Astrocyte (in vitro differentiated cells and primary cell): ENCODE results near the gene WNT9A. TPM values are rescaled to one million over a fixed set of nuclear protein-coding genes. Genes with fewer than 3 reads are reported as not detected.

Experiments used
- DNase-seq: peaks from one replicate; pipeline ENCODE4 v3.0.0-alpha.2; 2010; ENCODE audit warnings: low read depth
- FAIRE-seq: peaks from 2 replicates; lab custom pipeline; 2011; peaks lifted over from hg19 to GRCh38; lab: Jason Lieb, UNC
- H2AFZ ChIP-seq: 2 replicates; pipeline ENCODE4 v1.6.0; 2012; ENCODE audit warnings: low read depth, low read length, inconsistent platforms
- H3K27ac ChIP-seq: 2 replicates; pipeline ENCODE4 v1.5.1; 2011; ENCODE audit warnings: low read depth, low read length, inconsistent platforms
- H3K27me3 ChIP-seq: 2 replicates; pipeline ENCODE4 v1.6.0; 2011; ENCODE audit warnings: low read length, inconsistent platforms; ENCODE audit not compliant: insufficient read depth
- H3K36me3 ChIP-seq: 2 replicates; pipeline ENCODE4 v1.5.1; 2011; ENCODE audit warnings: low read length, inconsistent platforms; ENCODE audit not compliant: insufficient read depth
- H3K4me1 ChIP-seq: 2 replicates; pipeline ENCODE4 v1.5.1; 2011; ENCODE audit warnings: low read length, inconsistent platforms; ENCODE audit not compliant: insufficient read depth
- H3K4me2 ChIP-seq: 2 replicates; pipeline ENCODE4 v1.6.0; 2012; ENCODE audit warnings: low read length, inconsistent platforms
- H3K4me3 ChIP-seq: 2 replicates; pipeline ENCODE4 v1.5.1; 2011; ENCODE audit warnings: low read depth, mild to moderate bottlenecking, low read length, inconsistent platforms; ENCODE audit not compliant: insufficient read depth
- H3K79me2 ChIP-seq: 2 replicates; pipeline ENCODE4 v1.6.0; 2012; ENCODE audit warnings: mild to moderate bottlenecking, low read length, inconsistent platforms; ENCODE audit not compliant: insufficient read depth
- H3K9ac ChIP-seq: 2 replicates; pipeline ENCODE4 v1.6.0; 2012; ENCODE audit warnings: mild to moderate bottlenecking, low read length, inconsistent platforms
- H3K9me3 ChIP-seq: 2 replicates; pipeline ENCODE4 v1.5.1; 2012; ENCODE audit warnings: low read depth, mild to moderate bottlenecking, low read length, inconsistent platforms; ENCODE audit not compliant: insufficient read depth
- H4K20me1 ChIP-seq: 2 replicates; pipeline ENCODE4 v1.6.0; 2012; ENCODE audit warnings: low read length, inconsistent platforms; ENCODE audit not compliant: insufficient read depth
- H3K27ac Mint-ChIP-seq: one replicate; pipeline ENCODE4 v1.8.0; 2021; ENCODE audit warnings: mild to moderate bottlenecking, mixed read lengths; ENCODE audit not compliant: unreplicated experiment
- H3K27me3 Mint-ChIP-seq: one replicate; pipeline ENCODE4 v1.8.0; 2021; ENCODE audit warnings: low read depth, mixed read lengths; ENCODE audit not compliant: unreplicated experiment
- H3K36me3 Mint-ChIP-seq: one replicate; pipeline ENCODE4 v1.8.0; 2021; ENCODE audit warnings: low read depth, mixed read lengths; ENCODE audit not compliant: unreplicated experiment
- H3K4me1 Mint-ChIP-seq: one replicate; pipeline ENCODE4 v1.8.0; 2021; ENCODE audit warnings: low read depth, mixed read lengths; ENCODE audit not compliant: unreplicated experiment
- H3K4me3 Mint-ChIP-seq: one replicate; pipeline ENCODE4 v1.8.0; 2021; ENCODE audit warnings: mild to moderate bottlenecking, moderate library complexity, mixed read lengths; ENCODE audit not compliant: unreplicated experiment
- H3K9me3 Mint-ChIP-seq: one replicate; pipeline ENCODE4 v1.8.0; 2021; ENCODE audit warnings: mild to moderate bottlenecking, mixed read lengths; ENCODE audit not compliant: unreplicated experiment
- CTCF ChIP-seq: IDR thresholded peaks from 2 replicates; pipeline ENCODE4 v1.5.1; 2011; ENCODE audit warnings: low read depth, mild to moderate bottlenecking, inconsistent platforms, low read length, moderate library complexity; ENCODE audit not compliant: insufficient read depth
- EZH2 ChIP-seq: IDR thresholded peaks from 2 replicates; pipeline ENCODE4 v1.6.1; 2012; ENCODE audit warnings: mild to moderate bottlenecking, low read length, inconsistent platforms; ENCODE audit not compliant: insufficient read depth
- total RNA-seq: library from RNA; stranded (reverse); gene quantifications from 2 replicates; pipeline ENCODE4 v1.2.1, GENCODE V29; 2021

The WNT9A gene
- total RNA-seq, 1 donor from 2014 or later = 4.1 TPM

GRCh38 chr1:227893949-227894721 is 53.6 kb downstream of the WNT9A start:
- no peak for DNase-seq
- H3K27ac ChIP-seq = no peak overlapping the region
- H3K4me1 Mint-ChIP-seq = peaks cover 2% of the 10 kb centered on the region
- no peak overlapping the region for H3K4me3 ChIP-seq
- H4K20me1 ChIP-seq = no peaks in the 10 kb centered on the region
- no peaks in the 10 kb centered on the region for H3K9me3 ChIP-seq
- no peak overlapping the region for H3K27ac Mint-ChIP-seq
- no peaks in the 10 kb centered on the region for H3K36me3 ChIP-seq
- FAIRE-seq = no peak
- no peak overlapping the region for H3K4me2 ChIP-seq
- H3K4me3 Mint-ChIP-seq = no peak overlapping the region
- no peaks in the 10 kb centered on the region for H3K4me1 ChIP-seq
- no peaks in the 10 kb centered on the region for H3K27me3 ChIP-seq
- no peaks in the 10 kb centered on the region for H3K36me3 Mint-ChIP-seq
- H3K27me3 Mint-ChIP-seq = peaks cover 13% of the 10 kb centered on the region
- H3K9ac ChIP-seq = no peak overlapping the region
- no peaks in the 10 kb centered on the region for H3K9me3 Mint-ChIP-seq
- no peak for TF ChIP-seq EZH2
- TF ChIP-seq CTCF = no peak
- no peak overlapping the region for H2AFZ ChIP-seq
- no peaks in the 10 kb centered on the region for H3K79me2 ChIP-seq

DNA sequence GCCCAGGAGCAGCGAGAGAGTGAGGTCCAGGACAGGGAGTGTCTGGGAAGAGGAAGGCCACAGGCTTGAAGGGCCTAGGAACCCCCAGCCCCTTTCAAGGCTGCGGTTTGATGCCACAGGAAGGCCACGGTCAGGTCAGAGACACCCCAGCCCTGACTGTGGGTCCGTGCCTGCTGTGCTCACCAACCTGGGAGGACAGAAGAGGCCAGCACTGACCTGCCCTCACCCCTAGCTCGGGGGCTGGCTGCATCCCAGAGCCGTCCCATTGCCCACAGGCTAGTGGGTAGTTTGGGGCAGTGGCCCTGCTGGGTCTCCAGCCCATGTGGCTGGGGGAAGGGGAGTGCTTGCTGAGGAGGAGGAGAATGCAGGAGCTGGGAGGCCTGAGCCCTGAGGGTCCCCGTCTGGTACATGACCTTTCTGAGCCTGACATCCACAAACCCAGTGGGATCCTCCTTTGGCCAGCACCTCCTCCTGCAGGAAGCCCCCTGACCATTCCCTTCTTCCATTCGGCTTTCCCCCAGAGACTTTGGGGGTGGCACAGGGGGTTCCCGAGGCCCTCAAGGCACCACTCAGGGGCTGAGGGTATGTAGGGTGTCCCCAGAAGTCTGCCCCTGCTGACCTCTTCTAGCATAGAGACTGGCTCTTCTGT is 54.3 kb downstream of the WNT9A start:
- FAIRE-seq = no peak
- H3K27ac ChIP-seq = no peak overlapping the region
- no peaks in the 10 kb centered on the region for H3K36me3 ChIP-seq
- Mint-ChIP-seq H3K27ac (no peak overlapping the region), H3K9me3 (no peaks in the 10 kb centered on the region), H3K27me3 (peaks cover 12% of the 10 kb centered on the region), H3K36me3 (no peaks in the 10 kb centered on the region), H3K4me1 (peaks cover 2% of the 10 kb centered on the region), H3K4me3 (no peak overlapping the region)
- no peaks in the 10 kb centered on the region for H3K4me1 ChIP-seq
- H4K20me1 ChIP-seq = no peaks in the 10 kb centered on the region
- no peak for TF ChIP-seq CTCF
- no peak for TF ChIP-seq EZH2
- H2AFZ ChIP-seq = no peak overlapping the region
- no peaks in the 10 kb centered on the region for H3K9me3 ChIP-seq
- no peak overlapping the region for H3K4me2 ChIP-seq
- H3K79me2 ChIP-seq = no peaks in the 10 kb centered on the region
- DNase-seq = no peak
- no peak overlapping the region for H3K9ac ChIP-seq
- no peaks in the 10 kb centered on the region for H3K27me3 ChIP-seq
- no peak overlapping the region for H3K4me3 ChIP-seq
